Frontal cortex (tissue), 4 donors: ENCODE measurements around the gene SLC6A1. TPM values are rescaled to one million over a fixed set of nuclear protein-coding genes. Genes with fewer than 3 reads are reported as not detected.

Source experiments
- DNase-seq, 2 donors: peaks; one replicate each; pipeline ENCODE4 v3.0.0; 2012; ENCODE audit warnings: low spot score in 2 of 2
- FAIRE-seq: peaks from 2 replicates; lab custom pipeline; 2012; peaks lifted over from hg19 to GRCh38; lab: Jason Lieb, UNC
- total RNA-seq: library from RNA; depleted of rRNA; stranded (reverse); fragments of >200 nt; gene quantifications from one replicate; pipeline ENCODE4 v1.2.3, GENCODE V29; 2014
- donor health status: control.
- donor health status: control.
- donor health status: control.

SLC6A1 gene
- total RNA-seq, 1 donor from 2014 or later = 52.2 TPM

- DNase-seq (no peak), FAIRE-seq (no peak)
These were observed 3.5 kb upstream of the SLC6A1 start for GRCh38 chr3:10988991-10989484.

- DNase-seq = no peak
These were observed 588 bp downstream of the SLC6A1 start for GRCh38 chr3:10992943-10993728.

GRCh38 chr3:10993729-10994065 is 1.1 kb downstream of the SLC6A1 start:
- FAIRE-seq (no peak), DNase-seq (no peak)

More at GRCh38 chr3:10992943-10993728, 588 bp downstream of the SLC6A1 start:
- no peak for FAIRE-seq

- DNase-seq (no peak), FAIRE-seq (no peak)
These were observed 1.8 kb downstream of the SLC6A1 start for GRCh38 chr3:10994306-10994705.

- no peak for FAIRE-seq
- DNase-seq = no peak
These were observed 3.3 kb downstream of the SLC6A1 start for GRCh38 chr3:10995871-10996270.

GRCh38 chr3:10996345-10997013 is 3.9 kb downstream of the SLC6A1 start:
- no peak for DNase-seq
- no peak for FAIRE-seq

- no peak for FAIRE-seq
- DNase-seq = no peak
These were observed 4.6 kb downstream of the SLC6A1 start for GRCh38 chr3:10997196-10997595.

- FAIRE-seq = no peak
- DNase-seq = no peak
These were observed 6.0 kb downstream of the SLC6A1 start for GRCh38 chr3:10998542-10998941.

GRCh38 chr3:10999221-11000107 is 6.9 kb downstream of the SLC6A1 start:
- FAIRE-seq (no peak), DNase-seq (no peak)

GRCh38 chr3:11000528-11000927 is 8.0 kb downstream of the SLC6A1 start:
- DNase-seq = no peak
- FAIRE-seq = no peak

GRCh38 chr3:11001020-11001657 is 8.6 kb downstream of the SLC6A1 start:
- DNase-seq = peak in 1 of 2 donors; percentile 62
- no peak for FAIRE-seq

GRCh38 chr3:11001658-11002021 is 9.1 kb downstream of the SLC6A1 start:
- no peak for FAIRE-seq
- no peak for DNase-seq

- FAIRE-seq (no peak), DNase-seq (no peak)
These were observed 9.8 kb downstream of the SLC6A1 start for GRCh38 chr3:11002371-11002807.

- no peak for DNase-seq
- FAIRE-seq = no peak
These were observed 12.0 kb downstream of the SLC6A1 start for GRCh38 chr3:11004563-11004962.

GRCh38 chr3:11005686-11006256 is 13.2 kb downstream of the SLC6A1 start:
- no peak for FAIRE-seq
- DNase-seq = no peak

- no peak for FAIRE-seq
- DNase-seq = no peak
These were observed 14.7 kb downstream of the SLC6A1 start for GRCh38 chr3:11006986-11007933.

GRCh38 chr3:11009898-11010297 is 17.4 kb downstream of the SLC6A1 start:
- FAIRE-seq (no peak), DNase-seq (no peak)

- peak; percentile 65 to 76 for DNase-seq
- no peak for FAIRE-seq
These were observed 18.0 kb downstream of the SLC6A1 start for GRCh38 chr3:11010426-11011165.
